ENCODE results near the gene PARD3.

Gene PARD3

DNA sequence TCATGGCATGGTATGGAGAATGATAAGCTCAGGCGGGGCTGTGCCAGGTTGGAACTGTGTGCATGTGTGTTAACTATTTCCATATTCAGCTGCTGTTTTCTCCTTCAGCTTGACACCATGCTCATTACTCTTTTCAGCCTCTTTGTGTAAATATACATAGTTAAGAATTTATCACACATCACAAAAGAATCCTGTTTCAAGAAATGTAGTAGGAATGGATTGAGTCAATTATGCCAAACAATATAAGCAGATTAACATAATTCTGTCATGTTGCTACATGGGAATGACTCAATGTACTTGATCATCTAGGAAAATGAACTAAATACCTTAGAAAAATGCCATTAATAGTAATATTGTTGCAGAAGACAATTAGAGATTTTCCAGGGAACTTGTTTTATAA, 687.4 kb downstream of the PARD3 start:
- Histone ChIP-seq H3K79me2 (ENCODE audit: insufficient read depth, low read depth) (no peaks in the 10 kb centered on the region), H3K4me2 (no peak overlapping the region), H3K9ac (no peak overlapping the region), H3K4me1 (ENCODE audit: low read depth, poor library complexity, severe bottlenecking) (no peaks in the 10 kb centered on the region), H3K27me3 (ENCODE audit: insufficient read depth, low read depth) (no peaks in the 10 kb centered on the region), H3K4me3 (IDR thresholded peaks at IDR 0.05; ENCODE audit: insufficient read depth, low read depth, low read length) (no peak overlapping the region), H2AFZ (ENCODE audit: low read depth) (no peak overlapping the region), H4K20me1 (ENCODE audit: insufficient read depth) (no peaks in the 10 kb centered on the region), H3K27ac (no peak overlapping the region), H3K36me3 (ENCODE audit: insufficient read depth) (no peaks in the 10 kb centered on the region)
- TF ChIP-seq, protein P1, sequence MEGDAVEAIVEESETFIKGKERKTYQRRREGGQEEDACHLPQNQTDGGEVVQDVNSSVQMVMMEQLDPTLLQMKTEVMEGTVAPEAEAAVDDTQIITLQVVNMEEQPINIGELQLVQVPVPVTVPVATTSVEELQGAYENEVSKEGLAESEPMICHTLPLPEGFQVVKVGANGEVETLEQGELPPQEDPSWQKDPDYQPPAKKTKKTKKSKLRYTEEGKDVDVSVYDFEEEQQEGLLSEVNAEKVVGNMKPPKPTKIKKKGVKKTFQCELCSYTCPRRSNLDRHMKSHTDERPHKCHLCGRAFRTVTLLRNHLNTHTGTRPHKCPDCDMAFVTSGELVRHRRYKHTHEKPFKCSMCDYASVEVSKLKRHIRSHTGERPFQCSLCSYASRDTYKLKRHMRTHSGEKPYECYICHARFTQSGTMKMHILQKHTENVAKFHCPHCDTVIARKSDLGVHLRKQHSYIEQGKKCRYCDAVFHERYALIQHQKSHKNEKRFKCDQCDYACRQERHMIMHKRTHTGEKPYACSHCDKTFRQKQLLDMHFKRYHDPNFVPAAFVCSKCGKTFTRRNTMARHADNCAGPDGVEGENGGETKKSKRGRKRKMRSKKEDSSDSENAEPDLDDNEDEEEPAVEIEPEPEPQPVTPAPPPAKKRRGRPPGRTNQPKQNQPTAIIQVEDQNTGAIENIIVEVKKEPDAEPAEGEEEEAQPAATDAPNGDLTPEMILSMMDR (conservative IDR thresholded peaks at IDR 0.05; ENCODE audit: low read depth, low read length) = no peak

DNA sequence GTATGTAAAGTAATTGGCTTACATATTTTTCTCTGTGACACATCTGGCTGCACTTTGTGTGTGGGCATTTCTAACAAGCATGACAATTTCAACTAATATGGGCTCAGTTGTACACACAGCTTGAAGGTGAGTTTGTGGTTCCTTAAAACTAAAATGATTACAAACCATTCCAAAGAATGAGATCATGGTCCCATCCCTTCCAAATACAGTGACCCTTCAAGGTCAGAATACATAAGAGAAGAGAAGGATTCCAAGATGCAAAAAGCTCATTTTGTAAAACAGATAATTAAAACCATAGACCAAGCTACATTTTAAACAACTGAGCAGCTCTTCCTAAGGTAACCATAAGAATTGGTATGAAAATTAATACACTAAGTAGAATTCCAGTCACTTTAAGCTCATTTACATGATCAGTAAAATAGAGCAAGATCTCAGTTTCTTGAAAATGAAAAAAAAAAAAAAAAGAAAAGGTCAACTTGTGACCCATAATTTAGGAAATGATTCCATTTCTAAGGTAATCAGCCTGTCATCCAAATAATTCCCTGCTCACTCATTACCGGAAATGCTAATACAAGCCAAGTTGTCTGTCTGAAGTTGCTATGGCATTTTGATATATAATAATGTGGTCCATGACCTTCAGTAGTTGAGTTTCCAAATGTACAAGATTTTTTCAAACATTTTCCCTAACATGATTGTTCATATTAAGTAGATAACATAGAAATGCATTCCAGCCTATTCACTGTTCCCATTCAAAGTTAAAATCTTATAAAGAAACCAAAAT, 688.5 kb downstream of the PARD3 start:
- TF ChIP-seq, protein P1 (conservative IDR thresholded peaks at IDR 0.05; ENCODE audit: low read depth, low read length) = no peak
- Histone ChIP-seq H3K27ac (no peak overlapping the region), H3K4me3 (IDR thresholded peaks at IDR 0.05; ENCODE audit: insufficient read depth, low read depth, low read length) (no peak overlapping the region), H2AFZ (ENCODE audit: low read depth) (no peak overlapping the region), H3K4me1 (ENCODE audit: low read depth, poor library complexity, severe bottlenecking) (no peaks in the 10 kb centered on the region), H3K9ac (no peak overlapping the region), H4K20me1 (ENCODE audit: insufficient read depth) (no peaks in the 10 kb centered on the region), H3K27me3 (ENCODE audit: insufficient read depth, low read depth) (no peaks in the 10 kb centered on the region), H3K4me2 (no peak overlapping the region), H3K36me3 (ENCODE audit: insufficient read depth) (no peaks in the 10 kb centered on the region), H3K79me2 (ENCODE audit: insufficient read depth, low read depth) (no peaks in the 10 kb centered on the region)

DNA sequence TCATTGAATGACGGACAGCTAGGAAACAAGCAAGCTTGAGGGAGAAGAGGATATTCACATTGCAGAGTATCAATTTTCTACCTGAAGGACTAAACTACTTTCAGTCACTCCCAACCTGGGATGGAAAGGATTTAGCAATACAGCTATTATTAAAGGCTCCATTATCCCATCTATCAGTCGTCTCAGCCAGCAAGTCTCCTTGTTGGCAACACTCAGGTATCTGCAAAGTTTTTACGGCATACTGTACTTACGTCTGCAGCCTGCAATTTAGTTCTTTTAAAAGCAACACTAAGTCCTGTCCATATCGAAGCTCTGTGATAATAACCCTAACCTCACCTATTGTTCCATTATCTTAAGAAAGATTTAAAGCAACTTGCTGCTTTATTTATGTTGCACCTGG, 689.4 kb downstream of the PARD3 start:
- Histone ChIP-seq H4K20me1 (ENCODE audit: insufficient read depth) (no peaks in the 10 kb centered on the region), H2AFZ (ENCODE audit: low read depth) (no peak overlapping the region), H3K4me3 (IDR thresholded peaks at IDR 0.05; ENCODE audit: insufficient read depth, low read depth, low read length) (no peak overlapping the region), H3K27ac (no peak overlapping the region), H3K4me1 (ENCODE audit: low read depth, poor library complexity, severe bottlenecking) (no peaks in the 10 kb centered on the region), H3K4me2 (no peak overlapping the region), H3K9ac (no peak overlapping the region), H3K27me3 (ENCODE audit: insufficient read depth, low read depth) (no peaks in the 10 kb centered on the region), H3K36me3 (ENCODE audit: insufficient read depth) (no peaks in the 10 kb centered on the region), H3K79me2 (ENCODE audit: insufficient read depth, low read depth) (no peaks in the 10 kb centered on the region)
- TF ChIP-seq, protein P1 (conservative IDR thresholded peaks at IDR 0.05; ENCODE audit: low read depth, low read length) = no peak

DNA sequence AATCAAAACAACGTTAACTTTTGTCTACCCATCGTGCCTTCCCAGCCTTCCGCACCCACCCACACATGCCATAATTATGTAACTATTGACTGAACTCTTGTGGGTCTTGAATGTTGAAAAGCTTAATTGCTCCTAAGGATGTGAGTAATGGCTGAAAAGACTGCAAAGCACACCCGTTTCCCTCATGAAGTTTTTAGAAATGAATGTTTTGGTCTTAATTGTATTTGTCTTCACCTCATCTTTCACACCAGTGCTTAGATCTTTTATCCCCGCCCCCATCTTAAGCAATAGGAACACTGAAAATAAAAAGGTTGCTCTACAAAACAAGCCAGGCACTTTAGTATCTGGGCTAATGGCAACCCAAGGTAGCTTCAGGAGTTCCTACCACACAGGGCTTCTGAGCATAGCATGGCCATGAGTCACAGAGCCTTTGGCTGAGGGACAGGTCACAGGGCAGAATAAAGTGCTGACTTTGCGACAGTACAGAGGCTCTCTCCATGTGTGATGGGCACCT, 690.5 kb downstream of the PARD3 start:
- Histone ChIP-seq H3K27ac (no peak overlapping the region), H3K4me1 (ENCODE audit: low read depth, poor library complexity, severe bottlenecking) (no peaks in the 10 kb centered on the region), H3K4me3 (IDR thresholded peaks at IDR 0.05; ENCODE audit: insufficient read depth, low read depth, low read length) (no peak overlapping the region), H3K27me3 (ENCODE audit: insufficient read depth, low read depth) (no peaks in the 10 kb centered on the region), H4K20me1 (ENCODE audit: insufficient read depth) (no peaks in the 10 kb centered on the region), H3K36me3 (ENCODE audit: insufficient read depth) (no peaks in the 10 kb centered on the region), H3K9ac (no peak overlapping the region), H3K79me2 (ENCODE audit: insufficient read depth, low read depth) (no peaks in the 10 kb centered on the region), H3K4me2 (no peak overlapping the region), H2AFZ (ENCODE audit: low read depth) (no peak overlapping the region)
- TF ChIP-seq, protein P1 (conservative IDR thresholded peaks at IDR 0.05; ENCODE audit: low read depth, low read length) = no peak

Measured in KMS-11 (cell line).